K562 treated with DMSO at 1 percent for 48 hours (cell line): ENCODE results near the gene RIBC1. TPM values are rescaled to one million over a fixed set of nuclear protein-coding genes. Genes with fewer than 3 reads are reported as not detected.

Experiments used
- total RNA-seq: library from RNA; unstranded; fragments of 300-600 nt; gene quantifications from 2 replicates; pipeline ENCODE4 v1.2.3, GENCODE V29; 2022; ENCODE audit warnings: low replicate concordance; ENCODE audit errors: extremely low read depth

RIBC1 gene
- not detected in 2 replicates for total RNA-seq

GRCh38 chrX:53422861-53423306 is at the start of gene RIBC1:
Gene RIBC1 (plus strand): TSS chrX:53422873. CDS start chrX:53426277, 3,404 bp downstream.

DNA sequence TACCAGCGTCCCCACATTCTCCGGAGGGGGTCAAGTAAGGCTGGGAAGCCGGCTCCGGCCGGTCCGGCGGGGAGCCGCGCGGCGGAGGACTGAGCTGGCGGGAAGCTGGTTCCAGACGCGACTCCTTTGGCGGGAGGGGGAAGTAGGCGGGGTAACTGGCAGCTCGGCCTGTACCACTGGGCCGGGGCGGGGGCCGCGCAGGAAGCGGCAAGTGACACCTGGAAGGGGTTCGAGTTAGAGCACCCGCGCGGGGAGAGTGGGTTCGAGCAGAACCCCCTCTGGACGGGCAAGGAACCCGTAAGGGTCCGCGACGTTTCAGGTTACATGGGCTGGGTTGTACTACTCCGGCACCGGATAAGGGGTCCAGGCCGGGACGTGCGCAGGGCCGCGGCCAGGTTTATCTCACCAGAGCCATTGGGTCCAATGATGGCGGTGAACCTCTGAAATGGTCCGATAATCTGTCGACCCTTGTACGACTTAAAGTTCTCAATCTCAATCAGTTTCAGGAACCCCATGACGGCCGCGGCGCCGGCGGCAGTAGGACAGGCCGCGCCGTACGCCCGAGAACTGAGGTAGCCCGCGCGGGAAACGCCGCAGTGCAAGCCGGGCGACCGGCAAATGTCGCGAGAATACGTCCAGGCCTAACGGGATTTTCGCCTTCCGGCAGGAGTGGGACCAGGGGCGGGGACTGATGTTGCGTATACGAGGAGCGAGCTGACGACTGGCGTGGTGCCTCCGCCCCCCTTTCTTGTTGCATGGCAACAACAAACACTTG is 400 bp upstream of the RIBC1 start, which contains the start of gene SMC1A:
Gene SMC1A (minus strand): TSS at position 569 of the 775 bp plus-strand sequence. CDS start 54 bp downstream, at position 515.

GRCh38 chrX:53433651-53434639 is 11.3 kb downstream of the RIBC1 start, which contains the start of gene HSD17B10:
Gene HSD17B10 (minus strand): TSS chrX:53434370. CDS start chrX:53434345, 25 bp downstream.

Other genes starting within 250 kb of the RIBC1 start
- not detected in 2 replicates for gene KDM5C, start 197.7 kb upstream of the RIBC1 start, total RNA-seq
- not detected in 2 replicates for gene IQSEC2, start 141.3 kb upstream of the RIBC1 start, total RNA-seq
- not detected in 2 replicates for gene SMC1A, start 219 bp upstream of the RIBC1 start, total RNA-seq
- not detected in 2 replicates for gene HSD17B10, start 11.5 kb downstream of the RIBC1 start, total RNA-seq